Cardiac fibroblast (primary cell): ENCODE measurements around the gene ZC3H18.

ENCODE experiments used
- DNase-seq, 2 donors: peaks; one replicate each; pipeline versions ENCODE4 v3.0.0 to v3.0.0-alpha.2; 2010; ENCODE audit warnings: low read depth in 2 of 2
- H3K4me3 ChIP-seq, 2 donors: replicated peaks in 1 of 2; 1 replicate in 1 of 2; 2 replicates in 1 of 2; pipeline ENCODE4 v1.5.1; 2011; ENCODE audit warnings: low read depth in 2 of 2, low read length in 2 of 2, mild to moderate bottlenecking in 2 of 2, moderate library complexity in 1 of 2
- CTCF ChIP-seq: IDR thresholded peaks from one replicate; pipeline ENCODE4 v1.5.1; 2011; ENCODE audit warnings: low read depth, mild to moderate bottlenecking, low read length, inconsistent platforms

ZC3H18 gene

GRCh38 chr16:88588148-88588547, 17.9 kb downstream of the ZC3H18 start:
- DNase-seq = no peak
- H3K4me3 ChIP-seq = no peak overlapping the region

GRCh38 chr16:88588754-88589153, 18.6 kb downstream of the ZC3H18 start:
- H3K4me3 ChIP-seq = no peak overlapping the region
- DNase-seq = no peak
- no peak for TF ChIP-seq CTCF

More at GRCh38 chr16:88588148-88588547, 17.9 kb downstream of the ZC3H18 start:
- no peak for TF ChIP-seq CTCF

GRCh38 chr16:88589441-88589840, 19.2 kb downstream of the ZC3H18 start:
- no peak for TF ChIP-seq CTCF
- DNase-seq = no peak

GRCh38 chr16:88591577-88592021, 21.4 kb downstream of the ZC3H18 start:
- no peak overlapping the region for H3K4me3 ChIP-seq
- peak in 1 of 2 donors; percentile 29 for DNase-seq
- no peak for TF ChIP-seq CTCF

More at GRCh38 chr16:88589441-88589840, 19.2 kb downstream of the ZC3H18 start:
- no peak overlapping the region for H3K4me3 ChIP-seq

GRCh38 chr16:88593061-88593460, 22.9 kb downstream of the ZC3H18 start:
- TF ChIP-seq CTCF = no peak
- no peak overlapping the region for H3K4me3 ChIP-seq
- no peak for DNase-seq

- no peak for TF ChIP-seq CTCF
- H3K4me3 ChIP-seq = no peak overlapping the region
- DNase-seq = no peak
Observed at GRCh38 chr16:88593489-88593888, 23.3 kb downstream of the ZC3H18 start.

GRCh38 chr16:88593910-88594309, 23.7 kb downstream of the ZC3H18 start:
- no peak overlapping the region for H3K4me3 ChIP-seq
- TF ChIP-seq CTCF = no peak
- DNase-seq = no peak
